ENCODE results near the gene LTA4H.

The LTA4H gene

GRCh38 chr12:95956557-95957145 is 78.7 kb downstream of the LTA4H start:
- no peak for DNase-seq (ENCODE audit: low read depth)

GRCh38 chr12:95955549-95956159 is 79.7 kb downstream of the LTA4H start:
- DNase-seq (ENCODE audit: low read depth), result no peak

GRCh38 chr12:95953000-95953399 is 82.4 kb downstream of the LTA4H start:
- DNase-seq (ENCODE audit: low read depth), result no peak

- DNase-seq (ENCODE audit: low read depth), result no peak
These were observed 83.9 kb downstream of the LTA4H start for GRCh38 chr12:95951515-95951914.
